ENCODE measurements around the gene RPL10.
A peak's percentile ranks its signal among the peaks of the same experiment; 100 is the strongest.

The RPL10 gene

DNA sequence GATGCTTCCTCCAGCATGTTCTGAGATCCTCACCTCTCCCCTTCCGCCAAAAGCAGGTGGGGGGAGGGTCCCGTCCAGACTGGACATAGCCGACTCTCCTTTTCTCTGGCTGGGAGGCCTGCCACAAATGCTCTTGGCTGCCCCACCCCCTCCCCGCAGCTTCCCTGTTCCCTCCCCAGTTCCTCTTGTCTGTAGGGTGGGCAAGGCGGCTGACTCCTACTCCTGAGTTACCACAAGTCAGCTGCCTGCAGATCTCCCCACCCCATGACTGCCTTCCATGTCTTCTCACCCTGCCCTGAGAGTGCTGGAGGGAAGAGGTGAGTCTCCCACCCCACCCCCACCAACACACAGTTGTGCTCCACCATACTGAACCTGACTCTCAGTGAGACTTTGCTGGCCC, 33.2 kb downstream of the RPL10 start:
- no peak for DNase-seq

DNA sequence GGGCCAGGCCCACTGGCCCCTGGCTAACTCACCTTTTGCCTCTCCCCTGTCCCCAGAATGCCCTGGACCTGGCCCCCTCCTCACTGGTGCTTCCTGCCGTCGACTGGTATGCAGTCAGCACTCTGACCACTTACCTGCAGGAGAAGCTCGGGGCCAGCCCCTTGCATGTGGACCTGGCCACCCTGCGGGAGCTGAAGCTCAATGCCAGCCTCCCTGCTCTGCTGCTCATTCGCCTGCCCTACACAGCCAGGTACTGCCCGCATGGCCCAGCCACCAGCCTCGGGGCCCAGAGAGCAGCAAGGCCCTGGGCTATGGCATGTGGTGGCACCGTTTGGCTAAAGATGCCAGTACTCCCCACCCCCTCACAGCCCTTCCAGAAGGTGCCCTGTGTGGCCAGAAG, 34.0 kb downstream of the RPL10 start:
- no peak for DNase-seq

DNA sequence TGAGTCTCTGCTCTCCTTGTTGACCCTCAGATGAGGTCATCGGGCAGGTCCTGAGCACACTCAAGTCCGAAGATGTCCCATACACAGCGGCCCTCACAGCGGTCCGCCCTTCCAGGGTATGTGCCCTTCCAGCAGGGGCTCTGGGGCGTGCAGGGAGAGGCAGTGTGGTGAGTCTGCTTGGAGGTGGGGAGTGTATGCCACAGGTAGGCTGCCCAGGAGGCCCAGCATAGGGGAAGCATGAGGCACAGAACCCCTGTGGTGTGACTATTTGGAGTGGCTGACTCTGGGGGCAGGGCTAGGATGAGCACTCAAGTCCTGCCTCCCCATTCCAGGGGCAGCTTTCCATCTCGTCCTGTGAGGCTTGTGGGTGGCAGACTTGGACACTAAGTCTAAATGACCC, 35.4 kb downstream of the RPL10 start:
- DNase-seq, result no peak

DNA sequence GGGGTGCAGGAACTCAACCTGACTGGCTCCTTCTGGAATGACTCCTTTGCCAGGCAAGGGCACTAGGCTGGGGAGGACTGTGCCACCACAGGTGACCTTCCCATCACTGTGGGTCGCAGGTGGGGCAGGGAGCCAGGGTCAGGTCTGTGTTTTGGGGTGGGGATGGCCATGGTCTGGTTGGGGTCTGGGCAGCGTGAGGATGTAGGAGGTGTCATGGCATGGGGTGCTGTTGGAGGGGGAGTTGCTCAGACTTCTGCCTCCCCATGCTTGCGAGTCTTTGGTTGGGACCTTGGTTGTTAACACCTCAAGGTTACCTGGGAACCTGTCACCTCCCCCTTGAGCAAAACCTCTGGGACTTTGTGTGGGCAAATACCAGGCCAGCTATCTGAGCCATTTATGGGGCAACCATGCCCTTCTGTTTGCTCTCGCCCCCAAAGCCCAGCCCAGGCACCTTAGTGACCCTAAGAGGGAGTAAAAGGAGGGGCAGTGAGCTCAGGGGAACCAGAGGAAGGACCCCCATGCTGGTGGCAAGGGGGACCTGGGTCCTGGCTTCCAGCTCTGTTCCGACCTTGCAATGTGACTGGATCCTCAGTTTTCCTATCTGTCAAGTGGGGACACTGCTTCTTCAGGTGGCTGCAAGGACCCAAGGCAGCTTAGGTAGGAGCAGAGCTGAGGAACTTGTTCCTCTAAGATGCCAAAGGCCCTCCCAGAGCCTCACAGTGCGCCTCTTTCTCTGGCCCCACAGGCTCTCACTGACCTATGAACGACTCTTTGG, 36.4 kb downstream of the RPL10 start:
- DNase-seq, result no peak

DNA sequence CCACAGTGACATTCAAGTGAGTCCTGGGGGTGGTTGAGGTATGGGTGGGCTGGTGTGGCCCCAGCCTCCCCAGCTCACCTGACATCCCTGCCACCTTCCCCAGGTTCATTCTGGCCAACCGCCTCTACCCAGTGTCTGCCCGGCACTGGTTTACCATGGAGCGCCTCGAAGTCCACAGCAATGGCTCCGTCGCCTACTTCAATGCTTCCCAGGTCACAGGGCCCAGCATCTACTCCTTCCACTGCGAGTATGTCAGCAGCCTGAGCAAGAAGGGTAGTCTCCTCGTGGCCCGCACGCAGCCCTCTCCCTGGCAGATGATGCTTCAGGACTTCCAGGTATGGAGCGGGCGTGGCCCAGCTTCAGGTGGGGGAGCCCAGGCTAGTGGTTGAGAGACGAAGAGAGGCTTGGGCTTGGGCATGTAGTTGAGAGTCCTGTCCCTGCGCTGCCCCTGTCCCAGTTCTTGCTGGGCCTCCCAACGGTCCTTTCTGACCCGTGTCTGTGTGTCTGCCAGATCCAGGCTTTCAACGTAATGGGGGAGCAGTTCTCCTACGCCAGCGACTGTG, 37.1 kb downstream of the RPL10 start:
- no peak for DNase-seq

DNA sequence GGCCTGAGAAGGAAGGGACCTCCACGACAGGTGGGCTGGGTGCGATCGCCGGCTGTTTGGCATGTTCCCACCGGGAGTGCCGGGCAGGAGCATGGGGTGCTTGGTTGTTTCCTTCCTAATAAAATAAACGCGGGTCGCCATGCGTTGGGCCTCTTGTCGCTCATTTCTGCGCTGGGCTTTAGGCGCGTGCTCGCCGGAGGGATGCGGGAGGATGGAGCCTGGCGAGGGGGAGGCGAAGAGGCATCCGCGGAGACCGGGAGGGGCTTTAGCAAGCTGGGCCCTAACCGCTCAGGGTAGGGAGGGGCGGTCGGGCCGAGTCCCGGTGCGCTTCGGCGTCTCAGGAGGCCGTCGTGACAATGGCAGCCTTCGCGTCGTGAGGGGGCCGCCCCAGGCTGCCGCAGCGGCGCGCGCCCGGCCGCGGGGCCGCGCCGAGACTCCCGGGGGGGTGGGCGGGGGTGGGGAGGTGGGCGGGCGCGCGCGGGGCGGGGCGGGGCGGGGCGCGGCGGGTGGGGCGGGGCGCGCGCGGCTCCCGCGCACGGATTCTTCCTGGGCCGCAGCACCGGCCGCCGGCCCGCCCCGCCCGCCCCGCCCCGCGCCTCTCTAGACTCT, 38.3 kb downstream of the RPL10 start:
- no peak for DNase-seq

DNA sequence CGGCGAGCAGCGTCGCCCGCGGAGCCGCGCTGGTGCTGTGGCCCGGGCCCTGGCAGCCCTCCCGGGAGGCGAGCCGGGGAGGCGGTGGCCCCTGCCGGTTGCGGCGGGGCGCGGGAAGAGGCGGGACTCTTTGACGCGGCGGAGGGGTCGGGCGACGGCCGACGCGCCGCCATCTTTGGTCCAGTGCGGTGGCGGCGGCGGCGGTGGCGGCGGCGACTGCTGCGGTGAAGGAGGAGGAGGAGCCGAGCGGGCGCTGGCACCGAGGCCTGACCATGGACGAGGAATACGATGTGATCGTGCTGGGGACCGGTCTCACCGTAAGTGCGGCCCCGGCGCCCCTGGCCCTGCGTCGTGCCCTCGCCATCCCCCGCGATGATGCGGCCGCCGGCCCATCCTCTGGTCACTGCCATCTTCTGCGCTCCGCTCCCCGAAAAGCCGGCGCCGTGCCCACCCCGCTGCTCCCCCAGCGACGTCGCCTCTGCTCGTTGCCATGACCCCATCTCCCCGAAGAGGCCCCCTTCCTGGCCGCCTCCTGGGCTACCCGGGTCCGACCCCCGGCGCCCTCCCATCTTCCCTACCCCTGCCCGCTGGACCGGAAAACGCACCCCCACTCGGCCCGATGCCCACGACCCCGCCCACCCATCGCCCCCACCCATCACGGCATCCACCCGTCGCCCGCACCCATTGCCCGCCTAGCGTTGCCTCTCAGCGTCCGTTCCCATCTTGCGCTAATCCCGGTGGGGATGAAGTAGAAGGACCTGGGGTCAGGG, 39.0 kb downstream of the RPL10 start, which contains the start of gene GDI1:
Gene GDI1, plus strand, starts transcription at position 172 of the 770 bp plus-strand sequence. Its CDS starts 101 bp downstream, at position 273.
- DNase-seq, result no peak

DNA sequence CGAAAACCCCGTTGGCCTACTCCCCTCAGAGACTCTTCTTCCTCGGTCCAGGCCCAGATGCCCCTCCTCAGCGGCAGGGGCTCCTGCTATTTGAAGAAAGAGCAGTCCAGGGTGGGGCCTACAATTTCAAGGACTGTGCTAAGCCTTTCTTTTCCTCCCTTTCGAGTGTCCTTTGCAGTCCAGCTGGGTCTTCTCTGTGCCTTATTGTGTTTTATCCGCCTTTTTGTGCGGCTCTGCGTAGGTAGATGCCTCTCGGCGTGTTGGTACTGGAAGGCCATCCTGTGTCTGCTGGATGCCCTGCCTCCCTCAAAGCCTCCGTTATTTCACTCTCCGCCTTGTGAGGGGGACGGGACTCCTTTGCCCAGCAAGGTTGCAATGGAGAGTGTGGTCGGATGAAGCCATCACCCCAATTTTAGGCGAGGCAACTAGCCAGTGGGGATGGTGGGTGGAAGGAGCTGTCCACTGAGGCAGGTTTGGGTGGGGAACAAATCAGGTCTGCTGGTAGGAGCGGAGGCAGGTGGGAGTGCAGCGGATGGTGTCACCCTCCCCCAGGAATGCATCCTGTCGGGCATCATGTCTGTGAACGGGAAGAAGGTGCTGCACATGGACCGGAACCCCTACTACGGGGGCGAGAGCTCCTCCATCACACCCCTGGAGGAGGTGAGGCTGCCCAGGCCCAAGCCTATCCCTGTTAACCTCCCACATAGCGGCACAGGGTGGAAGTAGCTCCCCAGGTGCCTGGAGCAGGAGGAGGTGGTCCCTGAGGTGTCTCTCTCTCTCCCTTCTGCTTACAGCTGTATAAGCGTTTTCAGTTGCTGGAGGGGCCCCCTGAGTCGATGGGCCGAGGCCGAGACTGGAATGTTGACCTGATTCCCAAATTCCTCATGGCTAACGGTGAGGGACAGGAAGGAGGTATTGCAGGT, 40.1 kb downstream of the RPL10 start:
- no peak for DNase-seq

DNA sequence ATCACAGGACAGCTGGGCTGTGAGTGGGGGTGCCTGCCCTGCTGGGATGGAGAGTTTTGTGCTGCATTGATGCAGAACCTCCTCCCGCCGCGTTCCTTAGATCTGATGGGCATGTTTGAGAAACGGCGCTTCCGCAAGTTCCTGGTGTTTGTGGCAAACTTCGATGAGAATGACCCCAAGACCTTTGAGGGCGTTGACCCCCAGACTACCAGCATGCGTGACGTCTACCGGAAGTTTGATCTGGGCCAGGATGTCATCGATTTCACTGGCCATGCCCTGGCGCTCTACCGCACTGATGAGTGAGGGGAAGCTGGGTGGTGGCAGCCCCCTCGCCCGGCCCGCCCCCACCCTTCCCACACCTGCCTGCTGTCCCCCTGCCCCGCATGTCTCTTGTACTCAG, 41.7 kb downstream of the RPL10 start:
- DNase-seq, result no peak

DNA sequence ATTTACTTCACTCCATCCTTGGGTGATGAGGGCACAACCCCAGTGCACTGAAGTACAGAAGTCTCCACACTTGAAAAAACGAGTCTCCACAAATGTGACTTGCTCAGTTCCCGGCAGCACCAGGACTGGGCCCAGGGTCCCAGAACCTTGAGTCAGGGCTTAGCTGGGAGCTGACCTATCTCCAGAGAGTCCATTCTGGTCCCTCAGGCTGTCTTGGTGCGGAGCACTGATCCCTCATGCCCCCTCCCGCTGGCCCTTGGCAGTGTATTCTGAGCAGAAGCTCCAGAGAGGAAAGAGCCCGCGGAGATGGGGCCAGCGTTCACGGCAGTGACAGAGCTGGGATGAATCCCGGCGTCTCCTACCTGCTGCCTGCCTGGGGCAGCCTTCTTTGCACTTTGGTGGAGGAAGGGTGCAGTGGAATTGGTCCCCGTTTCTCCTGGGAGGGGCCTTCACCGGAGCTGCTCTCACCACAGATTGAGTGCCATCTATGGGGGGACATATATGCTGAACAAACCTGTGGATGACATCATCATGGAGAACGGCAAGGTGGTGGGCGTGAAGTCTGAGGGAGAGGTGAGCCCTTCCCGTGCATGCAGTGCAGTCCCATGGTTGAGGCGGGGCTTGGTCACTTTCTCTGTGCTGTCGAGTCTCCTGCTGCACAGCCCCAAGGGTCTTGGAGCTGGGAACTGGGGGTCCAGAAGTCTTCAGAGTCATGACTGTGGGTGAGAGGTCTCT, 42.6 kb downstream of the RPL10 start:
- no peak for DNase-seq

DNA sequence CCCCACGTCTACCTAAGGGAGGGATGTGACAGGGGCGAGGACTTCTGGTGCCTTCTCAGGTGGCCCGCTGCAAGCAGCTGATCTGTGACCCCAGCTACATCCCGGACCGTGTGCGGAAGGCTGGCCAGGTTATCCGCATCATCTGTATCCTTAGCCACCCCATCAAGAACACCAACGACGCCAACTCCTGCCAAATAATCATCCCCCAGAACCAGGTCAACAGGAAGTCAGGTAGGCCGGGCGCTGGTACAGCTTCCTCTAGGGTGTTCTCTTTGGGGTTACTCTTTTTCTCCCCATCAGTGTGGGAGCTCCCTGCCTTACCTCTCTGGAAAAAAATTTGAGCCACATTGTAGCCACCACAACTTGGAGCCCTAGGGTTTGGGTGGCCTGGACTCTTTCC, 43.4 kb downstream of the RPL10 start:
- DNase-seq, result no peak

DNA sequence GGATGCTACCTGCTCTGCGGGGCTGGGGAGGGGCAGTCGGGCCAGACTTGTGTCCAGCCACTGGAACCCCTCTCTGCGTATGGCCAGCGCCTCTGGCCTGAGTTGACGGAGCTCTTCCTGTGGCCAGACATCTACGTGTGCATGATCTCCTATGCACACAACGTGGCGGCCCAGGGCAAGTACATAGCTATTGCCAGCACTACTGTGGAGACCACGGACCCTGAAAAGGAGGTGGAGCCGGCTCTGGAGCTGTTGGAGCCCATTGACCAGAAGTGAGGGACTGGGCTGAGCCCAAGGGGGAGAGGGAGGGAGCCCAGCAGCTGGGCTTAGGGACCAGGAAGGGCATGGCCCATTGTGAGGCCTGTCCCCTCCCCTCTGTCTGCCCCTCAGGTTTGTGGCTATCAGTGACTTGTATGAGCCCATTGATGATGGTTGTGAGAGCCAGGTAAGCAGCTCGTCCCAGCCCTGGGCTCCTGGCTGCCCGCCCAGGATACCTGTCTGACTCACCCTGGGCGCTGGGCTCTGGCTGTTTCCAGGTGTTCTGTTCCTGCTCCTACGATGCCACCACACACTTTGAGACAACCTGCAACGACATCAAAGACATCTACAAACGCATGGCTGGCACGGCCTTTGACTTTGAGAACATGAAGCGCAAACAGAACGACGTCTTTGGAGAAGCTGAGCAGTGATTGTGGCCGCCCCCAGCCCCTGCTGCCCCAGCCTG, 44.0 kb downstream of the RPL10 start:
- no peak for DNase-seq

DNA sequence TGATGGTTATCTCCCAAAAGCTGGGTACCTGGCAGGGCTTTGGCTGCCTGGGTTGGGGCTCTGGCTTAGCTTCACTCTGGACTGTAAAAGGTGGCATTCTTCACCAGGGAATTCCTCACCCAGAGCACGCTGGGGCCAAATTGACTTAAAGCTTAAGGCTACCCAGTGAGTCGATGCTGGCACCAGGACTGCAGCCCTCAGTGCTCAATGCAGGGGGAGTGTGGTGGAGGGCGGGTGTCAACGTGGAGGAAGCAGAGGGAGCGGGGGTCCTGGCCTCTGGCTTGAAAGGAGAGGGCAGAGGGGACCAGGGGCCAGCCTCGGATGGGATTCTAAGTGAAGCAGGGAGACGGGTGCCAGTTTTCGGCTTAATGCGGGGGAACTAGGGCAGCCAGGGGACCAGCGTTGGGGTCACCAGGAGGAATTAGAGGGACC, 45.3 kb downstream of the RPL10 start:
- no peak for DNase-seq

DNA sequence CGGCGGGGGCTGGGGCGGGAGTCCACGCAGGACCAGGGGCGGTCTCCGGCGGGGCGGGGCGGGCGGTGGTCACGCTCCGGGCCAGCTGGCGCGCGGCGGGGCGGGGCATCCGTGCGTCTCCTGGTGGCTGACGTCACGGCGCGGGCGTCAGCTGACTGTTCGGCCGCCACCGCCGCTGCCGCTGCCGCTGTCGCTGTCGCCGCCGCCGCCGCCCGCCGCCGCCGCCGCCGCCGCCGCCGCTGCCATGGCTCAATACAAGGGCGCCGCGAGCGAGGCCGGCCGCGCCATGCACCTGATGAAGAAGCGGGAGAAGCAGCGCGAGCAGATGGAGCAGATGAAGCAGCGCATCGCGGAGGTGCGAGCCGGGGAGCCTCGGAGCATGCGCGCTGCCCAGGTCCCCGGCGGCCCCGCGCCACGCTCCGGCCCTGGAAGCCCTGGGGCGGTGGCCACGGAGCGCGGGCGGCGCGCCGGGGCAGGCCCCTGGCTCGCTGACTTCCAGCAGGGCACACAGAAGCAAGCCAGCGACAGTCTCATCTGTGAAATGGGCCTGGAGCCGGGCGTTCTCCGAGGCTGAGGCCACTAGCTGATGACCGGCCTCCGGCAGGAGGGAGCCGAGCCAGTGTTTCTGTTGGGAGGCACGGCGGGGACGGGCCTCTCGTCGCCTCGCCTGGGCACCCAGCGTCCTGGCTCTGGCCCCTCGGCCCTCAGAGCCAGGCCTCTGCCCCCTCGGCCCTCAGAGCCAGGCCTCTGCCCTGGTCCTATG, 46.0 kb downstream of the RPL10 start, which contains the start of gene FAM50A:
Gene FAM50A, plus strand, starts transcription at position 150 of the 763 bp plus-strand sequence. Its CDS starts 95 bp downstream, at position 245.
- peak; percentile 33 for DNase-seq

DNA sequence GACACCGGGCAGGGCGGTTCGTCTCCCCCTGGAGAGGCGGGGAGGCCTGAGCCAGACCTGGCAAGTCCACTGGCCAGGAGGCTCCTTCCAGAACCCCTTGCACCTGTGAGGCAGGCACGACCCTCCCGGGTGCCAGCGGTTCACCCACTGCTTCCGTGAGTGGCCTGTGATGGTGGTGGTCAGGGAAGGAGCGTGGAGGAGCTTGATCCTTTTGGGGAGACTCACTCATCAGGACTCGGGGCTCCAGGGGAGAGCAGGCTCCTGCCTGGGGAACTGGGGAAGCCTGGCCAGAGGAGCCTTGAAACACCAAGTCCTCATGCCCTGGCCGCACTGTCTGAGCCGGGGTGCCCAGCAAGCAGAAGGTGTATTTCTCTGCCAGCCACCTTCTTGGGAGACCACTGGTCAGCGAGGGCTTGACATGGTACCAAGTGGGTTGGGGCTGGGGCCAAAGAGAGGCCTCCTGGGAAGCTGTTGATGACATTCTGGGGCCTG, 46.6 kb downstream of the RPL10 start:
- DNase-seq, result no peak

DNA sequence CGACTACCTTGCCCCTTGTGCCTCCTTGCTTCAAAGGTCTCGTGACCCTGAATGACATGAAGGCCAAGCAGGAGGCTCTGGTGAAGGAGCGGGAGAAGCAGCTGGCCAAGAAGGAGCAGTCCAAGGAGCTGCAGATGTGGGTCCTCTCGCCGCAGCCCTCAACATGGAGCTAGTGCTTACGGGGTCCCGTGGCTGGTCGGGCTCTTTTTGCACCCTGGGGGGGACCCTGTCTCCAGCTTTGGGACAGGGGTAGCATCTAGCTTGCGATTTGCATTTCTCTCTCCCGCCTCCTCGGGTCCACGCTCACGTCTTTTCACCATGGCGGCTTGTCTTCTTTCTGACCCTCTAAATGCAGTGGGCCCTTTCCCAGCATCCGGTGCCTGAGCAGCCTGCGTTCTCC, 47.6 kb downstream of the RPL10 start:
- DNase-seq, result no peak

DNA sequence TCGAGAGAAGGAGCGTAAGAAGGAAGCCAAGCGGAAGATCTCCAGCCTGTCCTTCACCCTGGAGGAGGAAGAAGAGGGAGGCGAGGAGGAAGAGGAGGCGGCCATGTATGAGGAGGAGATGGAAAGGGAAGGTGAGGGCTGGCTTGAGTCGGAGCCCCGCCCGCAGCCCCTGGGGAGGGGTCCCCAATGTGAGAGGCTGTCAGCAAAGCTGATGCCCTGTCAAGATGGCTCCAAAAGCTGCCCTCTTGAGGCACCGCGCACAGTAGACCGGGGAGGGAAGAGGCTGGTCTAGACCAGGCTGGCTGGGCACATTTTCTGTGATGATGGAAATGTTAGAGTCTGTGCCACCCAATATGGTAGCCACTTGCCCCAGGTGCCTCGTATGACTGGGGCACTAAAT, 48.3 kb downstream of the RPL10 start:
- no peak for DNase-seq

DNA sequence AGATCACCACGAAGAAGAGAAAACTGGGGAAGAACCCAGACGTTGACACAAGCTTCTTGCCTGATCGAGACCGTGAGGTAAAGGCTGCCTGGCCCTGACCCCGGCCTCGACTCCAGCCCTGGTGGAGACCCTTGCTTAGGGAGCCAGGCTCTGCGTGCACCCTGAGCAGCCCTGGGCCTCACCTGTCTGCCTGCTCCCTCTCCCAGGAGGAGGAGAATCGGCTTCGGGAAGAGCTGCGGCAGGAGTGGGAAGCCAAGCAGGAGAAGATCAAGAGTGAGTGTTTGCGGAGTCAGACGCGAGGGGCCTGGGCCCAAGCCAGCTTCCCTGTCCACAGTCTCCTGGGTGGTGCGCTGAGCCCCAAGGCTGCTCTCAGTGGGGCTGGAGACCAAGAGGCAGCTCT, 50.3 kb downstream of the RPL10 start:
- no peak for DNase-seq

DNA sequence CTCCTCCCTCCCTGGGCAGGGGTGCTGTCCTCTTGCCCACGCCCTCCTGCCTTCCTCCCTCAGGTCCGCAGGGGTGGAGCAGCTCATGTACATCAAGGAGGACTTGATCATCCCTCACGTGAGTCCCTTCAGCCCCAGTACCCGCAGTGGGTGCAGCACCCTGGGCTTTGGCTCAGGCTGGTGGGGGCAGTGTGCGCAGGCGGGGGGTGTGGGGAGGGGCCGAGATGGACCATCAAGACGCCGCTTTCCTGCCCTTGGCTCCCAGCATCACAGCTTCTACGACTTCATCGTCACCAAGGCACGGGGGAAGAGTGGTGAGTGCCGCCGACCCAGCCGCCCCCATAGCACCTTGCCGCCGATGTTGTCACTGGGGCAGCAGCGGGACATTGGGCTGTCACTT, 51.4 kb downstream of the RPL10 start:
- DNase-seq, result no peak

DNA sequence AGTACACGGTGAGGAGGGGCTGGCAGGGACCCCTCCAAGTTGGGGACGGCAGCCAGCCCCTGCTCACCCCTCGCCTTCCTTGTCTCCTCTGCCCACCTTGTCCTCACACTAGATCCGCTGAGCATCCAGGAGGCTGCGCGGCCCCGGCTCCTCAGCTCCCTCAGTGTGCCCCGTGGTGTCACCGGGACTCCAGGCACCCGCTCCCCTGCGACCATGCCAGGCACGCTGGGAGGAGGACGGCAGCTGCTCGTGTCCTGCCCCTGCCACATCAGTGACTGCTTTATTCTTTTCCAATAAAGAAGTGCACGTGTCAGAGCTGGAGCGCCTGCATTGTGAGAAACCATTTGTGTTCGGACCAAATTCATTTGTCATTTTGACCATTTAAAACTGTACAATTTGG, 52.1 kb downstream of the RPL10 start:
- DNase-seq, result no peak
